ENCODE results near the gene R3HDM4.
A peak's percentile ranks its signal among the peaks of the same experiment; 100 is the strongest.

R3HDM4 gene

GRCh38 chr19:947090-947706 is 34.2 kb upstream of the R3HDM4 start:
- DNase-seq (ENCODE audit: low read depth in 3 of 3): no peak

- no peak for DNase-seq (ENCODE audit: low read depth in 3 of 3)
Observed at GRCh38 chr19:945401-946252, 32.6 kb upstream of the R3HDM4 start.

- DNase-seq (ENCODE audit: low read depth in 3 of 3): no peak
Observed at GRCh38 chr19:944663-945241, 31.7 kb upstream of the R3HDM4 start.

GRCh38 chr19:944171-944567 is 31.1 kb upstream of the R3HDM4 start:
- DNase-seq (ENCODE audit: low read depth in 3 of 3): no peak

- DNase-seq (ENCODE audit: low read depth in 3 of 3): no peak
Observed at GRCh38 chr19:943551-944170, 30.6 kb upstream of the R3HDM4 start.

GRCh38 chr19:942133-942645 is 29.2 kb upstream of the R3HDM4 start:
- DNase-seq (ENCODE audit: low read depth in 3 of 3): no peak

GRCh38 chr19:941292-942132 is 28.5 kb upstream of the R3HDM4 start:
- no peak for DNase-seq (ENCODE audit: low read depth in 3 of 3)

GRCh38 chr19:940591-941291 is 27.7 kb upstream of the R3HDM4 start:
- DNase-seq (ENCODE audit: low read depth in 3 of 3): peak in 1 of 3 donors; percentile 47

GRCh38 chr19:939922-940321 is 26.9 kb upstream of the R3HDM4 start:
- DNase-seq (ENCODE audit: low read depth in 3 of 3): no peak

- no peak for DNase-seq (ENCODE audit: low read depth in 3 of 3)
Observed at GRCh38 chr19:939439-939838, 26.4 kb upstream of the R3HDM4 start.

GRCh38 chr19:938233-938923 is 25.4 kb upstream of the R3HDM4 start:
- DNase-seq (ENCODE audit: low read depth in 3 of 3): no peak

GRCh38 chr19:937259-937694 is 24.3 kb upstream of the R3HDM4 start:
- no peak for DNase-seq (ENCODE audit: low read depth in 3 of 3)

- no peak for DNase-seq (ENCODE audit: low read depth in 3 of 3)
Observed at GRCh38 chr19:936175-936546, 23.1 kb upstream of the R3HDM4 start.

GRCh38 chr19:934865-935479 is 22.0 kb upstream of the R3HDM4 start:
- no peak for DNase-seq (ENCODE audit: low read depth in 3 of 3)

GRCh38 chr19:934197-934840 is 21.3 kb upstream of the R3HDM4 start:
- DNase-seq (ENCODE audit: low read depth in 3 of 3): no peak

- no peak for DNase-seq (ENCODE audit: low read depth in 3 of 3)
Observed at GRCh38 chr19:933553-933882, 20.5 kb upstream of the R3HDM4 start.

- DNase-seq (ENCODE audit: low read depth in 3 of 3): no peak
Observed at GRCh38 chr19:932648-933552, 19.9 kb upstream of the R3HDM4 start.

All from stimulated activated CD4-positive, alpha-beta T cell treated with anti-CD3 and anti-CD28 coated beads, TNF-alpha, amount 100 ng/mL, for 48 hours (primary cell).